ENCODE data around the gene CRIP2.

The CRIP2 gene

GRCh38 chr14:105467942-105468471 is 6.6 kb upstream of the CRIP2 start:
- H3K4me3 ChIP-seq (replicated peaks; ENCODE audit: low read depth, low read length), result no peak overlapping the region
- no peak for TF ChIP-seq CTCF (IDR thresholded peaks at IDR 0.05; ENCODE audit: low read length, missing control alignments)
- DNase-seq (ENCODE audit: low read depth), result no peak

- H3K4me3 ChIP-seq (replicated peaks; ENCODE audit: low read depth, low read length), result no peak overlapping the region
- no peak for TF ChIP-seq CTCF (IDR thresholded peaks at IDR 0.05; ENCODE audit: low read length, missing control alignments)
- no peak for DNase-seq (ENCODE audit: low read depth)
These were observed 5.9 kb upstream of the CRIP2 start for GRCh38 chr14:105468621-105469241.

GRCh38 chr14:105469456-105470349 is 4.9 kb upstream of the CRIP2 start:
- TF ChIP-seq CTCF (IDR thresholded peaks at IDR 0.05; ENCODE audit: low read length, missing control alignments), result no peak
- no peak for DNase-seq (ENCODE audit: low read depth)
- H3K4me3 ChIP-seq (replicated peaks; ENCODE audit: low read depth, low read length), result no peak overlapping the region

GRCh38 chr14:105470350-105471296 is 4.0 kb upstream of the CRIP2 start:
- no peak overlapping the region for H3K4me3 ChIP-seq (replicated peaks; ENCODE audit: low read depth, low read length)
- DNase-seq (ENCODE audit: low read depth), result no peak
- TF ChIP-seq CTCF (IDR thresholded peaks at IDR 0.05; ENCODE audit: low read length, missing control alignments), result no peak

- H3K4me3 ChIP-seq (replicated peaks; ENCODE audit: low read depth, low read length), result no peak overlapping the region
- no peak for DNase-seq (ENCODE audit: low read depth)
- TF ChIP-seq CTCF (IDR thresholded peaks at IDR 0.05; ENCODE audit: low read length, missing control alignments), result no peak
These were observed 3.3 kb upstream of the CRIP2 start for GRCh38 chr14:105471297-105471821.

- H3K4me3 ChIP-seq (replicated peaks; ENCODE audit: low read depth, low read length), result no peak overlapping the region
- TF ChIP-seq CTCF (IDR thresholded peaks at IDR 0.05; ENCODE audit: low read length, missing control alignments), result no peak
- DNase-seq (ENCODE audit: low read depth), result no peak
These were observed 2.7 kb upstream of the CRIP2 start for GRCh38 chr14:105471823-105472485.
